Measurements from ENCODE around the gene KCNMA1. TPM values are rescaled to one million over a fixed set of nuclear protein-coding genes. Genes with fewer than 3 reads are reported as not detected.

The KCNMA1 gene
- total RNA-seq, 1 donor from 2014 or later = 15.8 TPM

DNA sequence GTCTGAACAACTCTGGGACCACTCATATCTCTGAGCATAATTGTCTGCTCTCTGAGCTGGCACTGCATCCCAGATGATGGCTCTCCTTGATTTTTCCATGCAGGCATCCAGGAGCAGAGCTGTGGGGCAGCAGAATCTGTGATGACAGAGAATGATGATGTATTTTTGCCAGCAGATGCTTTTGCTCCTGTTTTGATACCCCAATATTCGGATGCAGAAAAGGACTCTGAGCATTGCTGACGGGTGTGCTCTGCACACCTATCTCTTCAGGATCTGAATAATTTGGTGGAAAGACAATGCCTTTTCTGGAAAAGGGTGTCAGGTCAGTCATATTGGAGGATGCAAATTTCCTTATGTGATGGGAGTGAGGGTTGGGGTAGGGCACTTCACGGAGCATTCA lies 735.9 kb downstream of the KCNMA1 start:
- no peak for DNase-seq (ENCODE audit: low read depth)
- Histone ChIP-seq H3K27me3 (ENCODE audit: control insufficient read depth, insufficient read depth, low read length) (no peaks in the 10 kb centered on the region), H3K36me3 (ENCODE audit: control insufficient read depth, insufficient read depth, low read length) (no peaks in the 10 kb centered on the region), H3K4me3 (ENCODE audit: low read depth, low read length) (no peak overlapping the region)
- FAIRE-seq = no peak
- TF ChIP-seq, protein P1, sequence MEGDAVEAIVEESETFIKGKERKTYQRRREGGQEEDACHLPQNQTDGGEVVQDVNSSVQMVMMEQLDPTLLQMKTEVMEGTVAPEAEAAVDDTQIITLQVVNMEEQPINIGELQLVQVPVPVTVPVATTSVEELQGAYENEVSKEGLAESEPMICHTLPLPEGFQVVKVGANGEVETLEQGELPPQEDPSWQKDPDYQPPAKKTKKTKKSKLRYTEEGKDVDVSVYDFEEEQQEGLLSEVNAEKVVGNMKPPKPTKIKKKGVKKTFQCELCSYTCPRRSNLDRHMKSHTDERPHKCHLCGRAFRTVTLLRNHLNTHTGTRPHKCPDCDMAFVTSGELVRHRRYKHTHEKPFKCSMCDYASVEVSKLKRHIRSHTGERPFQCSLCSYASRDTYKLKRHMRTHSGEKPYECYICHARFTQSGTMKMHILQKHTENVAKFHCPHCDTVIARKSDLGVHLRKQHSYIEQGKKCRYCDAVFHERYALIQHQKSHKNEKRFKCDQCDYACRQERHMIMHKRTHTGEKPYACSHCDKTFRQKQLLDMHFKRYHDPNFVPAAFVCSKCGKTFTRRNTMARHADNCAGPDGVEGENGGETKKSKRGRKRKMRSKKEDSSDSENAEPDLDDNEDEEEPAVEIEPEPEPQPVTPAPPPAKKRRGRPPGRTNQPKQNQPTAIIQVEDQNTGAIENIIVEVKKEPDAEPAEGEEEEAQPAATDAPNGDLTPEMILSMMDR (IDR thresholded peaks at IDR 0.05; ENCODE audit: insufficient read depth, low read length, severe bottlenecking) = no peak

- TF ChIP-seq, protein P1 (IDR thresholded peaks at IDR 0.05; ENCODE audit: insufficient read depth, low read length, severe bottlenecking) = no peak
- DNase-seq (ENCODE audit: low read depth) (no peak), FAIRE-seq (no peak)
- Histone ChIP-seq H3K4me3 (ENCODE audit: low read depth, low read length) (no peak overlapping the region), H3K36me3 (ENCODE audit: control insufficient read depth, insufficient read depth, low read length) (no peaks in the 10 kb centered on the region), H3K27me3 (ENCODE audit: control insufficient read depth, insufficient read depth, low read length) (no peaks in the 10 kb centered on the region)
Observed at GRCh38 chr10:76899490-76899889, 738.1 kb downstream of the KCNMA1 start.

DNA sequence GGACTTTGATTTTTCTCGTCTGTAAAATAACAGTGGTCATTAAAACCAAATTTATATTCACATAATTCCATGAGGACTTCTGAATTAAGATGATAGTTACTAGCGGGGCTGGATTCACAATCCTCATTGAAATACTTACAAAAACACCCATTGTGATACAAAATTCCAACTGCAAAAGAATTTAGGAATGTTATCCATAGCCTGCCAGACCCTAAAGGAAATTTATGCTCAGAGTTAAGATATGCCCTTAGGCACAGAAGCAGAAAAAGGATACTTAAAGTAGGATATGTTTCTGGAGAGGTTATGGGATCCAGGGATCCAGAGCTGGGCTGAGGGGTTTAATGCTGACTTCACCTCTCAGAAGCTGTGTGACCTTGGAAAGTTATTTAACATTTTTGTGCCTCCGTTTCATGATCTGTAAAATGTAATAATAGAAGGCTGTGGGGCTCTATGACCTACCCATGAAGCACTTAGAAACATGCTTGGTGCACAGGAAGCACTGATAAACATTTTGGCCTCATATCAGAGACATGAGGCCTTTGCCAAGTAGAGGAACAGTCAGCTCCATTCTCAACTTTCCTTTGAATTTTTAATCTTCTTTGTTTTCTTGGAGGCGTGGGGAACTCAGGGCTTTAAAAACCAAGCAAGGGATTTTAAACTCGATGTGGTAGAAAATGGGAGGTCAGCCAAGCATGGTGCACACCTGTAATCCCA lies 744.7 kb downstream of the KCNMA1 start:
- TF ChIP-seq, protein P1 (IDR thresholded peaks at IDR 0.05; ENCODE audit: insufficient read depth, low read length, severe bottlenecking) = no peak
- DNase-seq (ENCODE audit: low read depth) = no peak
- no peak overlapping the region for H3K4me3 ChIP-seq (ENCODE audit: low read depth, low read length)
- H3K27me3 ChIP-seq (ENCODE audit: control insufficient read depth, insufficient read depth, low read length) = no peaks in the 10 kb centered on the region
- no peak for FAIRE-seq
- H3K36me3 ChIP-seq (ENCODE audit: control insufficient read depth, insufficient read depth, low read length) = no peaks in the 10 kb centered on the region

GRCh38 chr10:76887223-76888010 lies 750.2 kb downstream of the KCNMA1 start:
- Histone ChIP-seq H3K27me3 (ENCODE audit: control insufficient read depth, insufficient read depth, low read length) (no peaks in the 10 kb centered on the region), H3K4me3 (ENCODE audit: low read depth, low read length) (no peak overlapping the region), H3K36me3 (ENCODE audit: control insufficient read depth, insufficient read depth, low read length) (no peaks in the 10 kb centered on the region)
- TF ChIP-seq, protein P1 (IDR thresholded peaks at IDR 0.05; ENCODE audit: insufficient read depth, low read length, severe bottlenecking) = no peak
- FAIRE-seq = no peak
- DNase-seq (ENCODE audit: low read depth) = no peak

DNA sequence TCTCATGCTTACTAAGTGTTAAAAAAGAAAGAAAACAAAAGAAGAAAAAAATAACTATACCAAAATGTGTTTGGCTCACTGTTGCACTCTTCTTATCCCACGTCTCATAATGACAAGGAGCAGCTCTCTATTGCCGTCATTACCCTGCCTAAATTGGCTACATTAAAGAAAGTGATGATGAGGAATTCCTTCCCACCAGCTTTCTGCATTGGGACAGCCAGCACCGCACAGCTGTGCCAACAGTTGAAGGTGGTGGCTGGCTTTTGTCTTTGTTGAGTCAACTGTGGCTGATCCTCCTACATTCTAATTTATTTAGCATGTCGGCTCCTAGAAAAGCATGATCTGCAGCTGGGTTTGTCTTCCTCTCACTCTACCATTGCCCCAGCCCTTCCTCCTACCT lies 751.8 kb downstream of the KCNMA1 start:
- DNase-seq (ENCODE audit: low read depth) = no peak
- H3K27me3 ChIP-seq (ENCODE audit: control insufficient read depth, insufficient read depth, low read length) = no peaks in the 10 kb centered on the region
- no peaks in the 10 kb centered on the region for H3K36me3 ChIP-seq (ENCODE audit: control insufficient read depth, insufficient read depth, low read length)
- no peak overlapping the region for H3K4me3 ChIP-seq (ENCODE audit: low read depth, low read length)
- no peak for FAIRE-seq
- TF ChIP-seq, protein P1 (IDR thresholded peaks at IDR 0.05; ENCODE audit: insufficient read depth, low read length, severe bottlenecking) = no peak

All from bronchial epithelial cell (primary cell).